Measurements from ENCODE around the gene GNB1.

GRCh38 chr1:1796466-1796865 lies 94.4 kb downstream of the GNB1 start:
- TF ChIP-seq CTCF (IDR thresholded peaks at IDR 0.05; ENCODE audit: poor library complexity) = no peak
- TF ChIP-seq EZH2phosphoT487 (IDR thresholded peaks at IDR 0.05; ENCODE audit: low read depth, severe bottlenecking, unreplicated experiment) = no peak
